Calu3 (cell line): ENCODE results near the gene CYP24A1. TPM values are rescaled to one million over a fixed set of nuclear protein-coding genes. Genes with fewer than 3 reads are reported as not detected.
A peak's percentile ranks its signal among the peaks of the same experiment; 100 is the strongest.

ENCODE experiments used
- BruUV-seq: library from RNA; stranded (reverse); fragments of 400-500 nt; replicated peaks from 2 replicates; lab custom pipeline; 2021; lab: Mats Ljungman, UMichigan
- CTCF ChIA-PET: fragments of 300-600 bp; sonication (Branson Sonifier 250); formaldehyde crosslinking; loops from one replicate; lab custom pipeline; 2022; ENCODE audit warnings: antibody characterized with exemption; lab: Charles Lee
- DNase-seq: peaks from one replicate; pipeline ENCODE4 v3.0.0; 2022
- H3K27ac Mint-ChIP-seq: one replicate; pipeline ENCODE4 v1.8.0; 2022; ENCODE audit warnings: mixed read lengths; ENCODE audit not compliant: unreplicated experiment
- H3K27me3 Mint-ChIP-seq: one replicate; pipeline ENCODE4 v1.8.0; 2022; ENCODE audit warnings: mixed read lengths; ENCODE audit not compliant: unreplicated experiment
- H3K36me3 Mint-ChIP-seq: one replicate; pipeline ENCODE4 v1.8.0; 2022; ENCODE audit warnings: mild to moderate bottlenecking, moderate library complexity, mixed read lengths; ENCODE audit not compliant: insufficient read depth, unreplicated experiment
- H3K4me1 Mint-ChIP-seq: one replicate; pipeline ENCODE4 v1.8.0; 2022; ENCODE audit warnings: mild to moderate bottlenecking, low read depth, mixed read lengths; ENCODE audit not compliant: unreplicated experiment
- H3K4me3 Mint-ChIP-seq: one replicate; pipeline ENCODE4 v1.8.0; 2022; ENCODE audit warnings: mild to moderate bottlenecking, low read depth, moderate library complexity, mixed read lengths; ENCODE audit not compliant: unreplicated experiment
- H3K9me3 Mint-ChIP-seq: one replicate; pipeline ENCODE4 v1.8.0; 2022; ENCODE audit warnings: low read depth, mixed read lengths; ENCODE audit not compliant: unreplicated experiment
- CTCF ChIP-seq: fragments of 200-600 bp; IDR thresholded peaks from one replicate; pipeline ENCODE4 v1.8.0; 2022; ENCODE audit warnings: antibody characterized with exemption; ENCODE audit not compliant: unreplicated experiment
- intact Hi-C: fragments of 100-400 bp; cut with micrococcal nuclease; formaldehyde crosslinking; loops from one replicate; pipeline ENCODE4 v1.10.0; 2022; ENCODE audit not compliant: unreplicated experiment
- total RNA-seq: library from RNA; stranded (reverse); gene quantifications from 2 replicates; pipeline ENCODE4 v1.2.3, GENCODE V29; 2022

CYP24A1 gene
- total RNA-seq, 1 experiment from 2014 or later = 665 TPM

DNA sequence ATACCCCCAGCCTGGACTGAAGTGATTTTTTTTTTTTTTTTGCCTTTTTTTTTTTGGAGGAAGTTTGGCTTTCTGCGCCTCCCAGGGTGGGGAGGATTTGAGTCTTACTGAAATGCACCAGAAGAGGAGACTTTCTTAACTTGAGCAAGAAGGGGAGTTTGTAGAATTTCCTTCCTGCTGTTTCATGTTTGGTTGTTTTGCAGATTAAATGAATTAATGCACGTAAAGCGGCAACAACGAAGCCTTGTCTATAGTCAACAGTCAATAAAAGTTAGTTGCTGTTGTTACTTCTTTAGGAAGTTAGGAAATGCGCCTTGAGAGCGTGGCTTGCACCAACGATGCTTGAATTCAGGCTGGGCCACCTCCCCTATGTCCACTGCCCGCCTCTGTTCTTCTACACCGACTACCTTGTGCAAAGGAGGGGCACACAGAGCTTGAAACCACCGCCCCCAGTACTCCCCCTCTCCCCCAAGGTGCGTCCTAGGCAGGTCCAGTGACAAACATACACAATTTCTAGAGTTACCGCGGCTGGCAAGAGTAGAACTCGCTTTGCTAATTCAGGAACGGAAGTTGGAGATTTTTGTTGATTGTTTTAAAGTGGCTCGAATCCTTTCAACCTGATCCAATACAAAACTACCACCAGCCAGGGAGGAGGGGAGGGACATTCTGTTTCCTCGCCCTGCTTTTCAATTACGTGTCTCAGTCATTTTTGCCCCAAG, 830 bp upstream of the CYP24A1 start:
- CTCF ChIA-PET = interaction anchor here (1.2 kb wide), 1 partner anchor 78 kb away, joined by 3 read pairs; no protein-coding TSS in a partner anchor
- Mint-ChIP-seq H3K9me3 (no peaks in the 10 kb centered on the region), H3K27me3 (no peaks in the 10 kb centered on the region), H3K27ac (peak overlapping the region; percentile 90), H3K36me3 (peaks cover 56% of the 10 kb centered on the region), H3K4me3 (peak overlapping the region; percentile 86), H3K4me1 (peaks cover 61% of the 10 kb centered on the region)
- DNase-seq = no peak
- no peak for TF ChIP-seq CTCF
- BruUV-seq = TSS peak; percentile 62
- intact Hi-C loops = no loop called here

DNA sequence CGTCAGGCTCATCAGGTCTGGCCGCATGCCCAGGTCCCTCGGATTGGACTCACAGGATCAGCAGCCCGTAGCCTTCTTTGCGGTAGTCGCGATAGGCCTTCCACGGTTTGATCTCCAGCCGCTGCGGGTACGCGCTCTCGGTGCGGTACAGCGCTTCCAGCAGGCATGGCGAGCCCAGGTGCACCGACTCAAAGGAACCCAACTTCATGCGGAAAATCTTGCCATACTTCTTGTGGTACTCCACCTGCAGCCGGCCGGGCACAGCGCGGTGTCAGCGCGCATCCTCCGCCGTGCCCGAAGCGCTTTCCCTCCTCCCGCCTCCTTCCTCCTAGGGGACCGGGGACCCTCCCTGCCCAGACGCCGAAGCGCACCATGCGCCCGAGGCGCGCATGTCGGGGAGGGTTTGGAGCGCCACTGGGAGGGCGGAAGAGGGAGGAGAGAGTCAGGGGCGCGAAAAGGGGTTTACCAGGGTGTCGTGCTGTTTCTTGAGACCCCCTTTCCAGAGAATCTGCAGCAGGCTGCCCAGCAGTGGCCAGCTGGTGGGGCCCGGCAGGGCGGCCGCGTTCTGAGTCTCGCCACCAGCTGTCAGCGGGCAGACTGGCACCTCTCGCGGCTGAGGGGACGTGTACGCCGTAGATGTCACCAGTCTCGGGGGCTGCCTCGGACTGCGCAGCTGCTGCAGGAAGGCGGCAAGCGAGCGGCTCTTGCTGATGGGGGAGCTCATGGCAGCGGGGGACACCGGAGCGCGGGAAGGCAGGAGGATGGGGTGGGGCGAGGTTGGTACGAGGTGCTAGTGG, 732 bp downstream of the CYP24A1 start:
- CTCF ChIA-PET = interaction anchor here (0.5 to 1.6 kb wide), 13 partner anchors 9 to 475 kb away, joined by 3 to 6 read pairs (median 3); no protein-coding TSS in a partner anchor
- no peak for TF ChIP-seq CTCF
- Mint-ChIP-seq H3K27me3 (no peaks in the 10 kb centered on the region), H3K36me3 (peaks cover 71% of the 10 kb centered on the region), H3K4me3 (peak overlapping the region; percentile 86), H3K9me3 (no peaks in the 10 kb centered on the region), H3K4me1 (peaks cover 65% of the 10 kb centered on the region), H3K27ac (peak overlapping the region; percentile 90)
- DNase-seq = peak; percentile 74
- intact Hi-C loops = loop anchor here (2.0 kb wide), 1 partner anchor 66 kb away; no protein-coding TSS in a partner anchor
- BruUV-seq = no TSS peak

GRCh38 chr20:54172532-54172855, 1.3 kb downstream of the CYP24A1 start:
- Mint-ChIP-seq H3K27me3 (no peaks in the 10 kb centered on the region), H3K27ac (peak overlapping the region; percentile 90), H3K9me3 (no peaks in the 10 kb centered on the region), H3K36me3 (peaks cover 77% of the 10 kb centered on the region), H3K4me3 (peak overlapping the region; percentile 86), H3K4me1 (peaks cover 66% of the 10 kb centered on the region)
- BruUV-seq = TSS peak; percentile 40
- CTCF ChIA-PET = interaction anchor here (0.5 to 1.6 kb wide), 10 partner anchors 10 to 474 kb away, joined by 3 to 6 read pairs (median 4); no protein-coding TSS in a partner anchor
- intact Hi-C loops = loop anchor here (2.0 kb wide), 1 partner anchor 66 kb away; no protein-coding TSS in a partner anchor
- DNase-seq = peak; percentile 81
- TF ChIP-seq CTCF = no peak

DNA sequence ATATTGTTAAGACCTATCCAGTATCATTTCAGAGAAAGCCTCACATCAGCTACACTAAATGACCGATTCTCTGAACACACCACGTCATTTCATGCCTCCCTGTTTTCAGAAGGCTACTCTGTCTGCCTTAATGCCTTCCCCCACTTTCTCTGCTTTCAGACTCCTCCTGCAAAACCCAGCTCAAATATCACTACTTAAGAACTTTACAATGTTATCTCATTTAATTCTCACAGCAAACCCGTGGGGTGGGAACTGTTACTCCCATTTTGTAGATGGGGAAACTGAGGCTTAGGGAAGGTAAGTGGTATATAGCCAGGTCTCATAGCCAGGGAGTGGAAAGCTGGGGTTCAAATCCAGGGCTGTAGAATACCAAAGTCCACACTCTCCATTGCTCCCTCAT, 2.8 kb downstream of the CYP24A1 start:
- no TSS peak for BruUV-seq
- peak overlapping the region; percentile 90 for H3K27ac Mint-ChIP-seq
- intact Hi-C loops = no loop called here
- TF ChIP-seq CTCF = no peak
- H3K27me3 Mint-ChIP-seq = no peaks in the 10 kb centered on the region
- no peak for DNase-seq
- peaks cover 72% of the 10 kb centered on the region for H3K4me1 Mint-ChIP-seq
- no peaks in the 10 kb centered on the region for H3K9me3 Mint-ChIP-seq
- CTCF ChIA-PET = interaction anchor here (0.7 to 1.4 kb wide), 3 partner anchors 8 to 38 kb away, joined by 3 read pairs; no protein-coding TSS in a partner anchor
- H3K4me3 Mint-ChIP-seq = peak overlapping the region; percentile 86
- peaks cover 88% of the 10 kb centered on the region for H3K36me3 Mint-ChIP-seq
